Breast epithelium (tissue), 4 donors: Measurements from ENCODE around the gene USF1. TPM values are rescaled to one million over a fixed set of nuclear protein-coding genes. Genes with fewer than 3 reads are reported as not detected.
"Not testable (repeated sequence)": the region's sequence is repeated elsewhere in the genome, so short reads cannot be mapped to it uniquely, and the experiment has no call there.

Source experiments
- DNase-seq, 2 donors: peaks; one replicate each; pipeline ENCODE4 v3.0.0-alpha.2; 2019; ENCODE audit warnings: low spot score in 2 of 2
- H3K27ac ChIP-seq, 2 donors: fragments of 200-600 bp; sonication (generic) in 1 of 2; one replicate each; pipeline ENCODE4 v1.5.1; 2016 to 2019; ENCODE audit warnings: mild to moderate bottlenecking in 1 of 2
- H3K27me3 ChIP-seq, 2 donors: fragments of 200-600 bp; sonication (generic) in 1 of 2; one replicate each; pipeline versions ENCODE4 v1.5.1 to v1.6.0; 2017 to 2019; ENCODE audit warnings: control low read depth in 1 of 2, mild to moderate bottlenecking in 1 of 2
- H3K36me3 ChIP-seq: fragments of 200-600 bp; one replicate; pipeline ENCODE4 v1.5.1; 2019
- H3K4me1 ChIP-seq, 2 donors: fragments of 200-600 bp; sonication (generic); one replicate each; pipeline ENCODE4 v1.5.1; 2016 to 2019; ENCODE audit warnings: control low read depth in 1 of 2
- H3K4me3 ChIP-seq, 3 donors: fragments of 200-600 bp; sonication (generic); 1 replicate in 2 of 3; 2 replicates in 1 of 3; pipeline ENCODE4 v1.5.1; 2016 to 2019; ENCODE audit warnings: mild to moderate bottlenecking in 3 of 3, moderate library complexity in 2 of 3
- H3K9me3 ChIP-seq, 2 donors: fragments of 200-600 bp; sonication (generic) in 1 of 2; one replicate each; pipeline ENCODE4 v1.5.1; 2016 to 2019; ENCODE audit warnings: control low read depth in 1 of 2
- POLR2A ChIP-seq: fragments of 450-650 bp; IDR thresholded peaks from one replicate; pipeline ENCODE4 v1.6.1; 2016; ENCODE audit warnings: antibody characterized with exemption, mild to moderate bottlenecking, moderate library complexity
- POLR2AphosphoS5 ChIP-seq, 3 donors: sonication (generic); formaldehyde crosslinking; IDR thresholded peaks; one replicate each; pipeline ENCODE4 v1.6.1; 2017; ENCODE audit warnings: antibody characterized with exemption in 3 of 3
- intact Hi-C: fragments of 100-400 bp; cut with DNase I; formaldehyde crosslinking; loops from one replicate; pipeline ENCODE4 v1.15.1; 2023; ENCODE audit warnings: low total_unique reads
- total RNA-seq, 3 donors: library from RNA; depleted of rRNA; stranded (reverse); fragments of >200 nt; gene quantifications; one replicate each; pipeline ENCODE4 v1.1.0, GENCODE V29; 2016
- TF ChIP-seq, protein P1 (sequence below), 3 donors: fragments of 450-650 bp; IDR thresholded peaks; one replicate each; pipeline ENCODE4 v1.5.1; 2016 to 2017; ENCODE audit warnings: antibody characterized with exemption in 3 of 3, mild to moderate bottlenecking in 3 of 3, moderate library complexity in 3 of 3

Gene USF1
- total RNA-seq, 3 donors from 2014 or later, result 64.5 to 70.8 (median 64.6) TPM

DNA sequence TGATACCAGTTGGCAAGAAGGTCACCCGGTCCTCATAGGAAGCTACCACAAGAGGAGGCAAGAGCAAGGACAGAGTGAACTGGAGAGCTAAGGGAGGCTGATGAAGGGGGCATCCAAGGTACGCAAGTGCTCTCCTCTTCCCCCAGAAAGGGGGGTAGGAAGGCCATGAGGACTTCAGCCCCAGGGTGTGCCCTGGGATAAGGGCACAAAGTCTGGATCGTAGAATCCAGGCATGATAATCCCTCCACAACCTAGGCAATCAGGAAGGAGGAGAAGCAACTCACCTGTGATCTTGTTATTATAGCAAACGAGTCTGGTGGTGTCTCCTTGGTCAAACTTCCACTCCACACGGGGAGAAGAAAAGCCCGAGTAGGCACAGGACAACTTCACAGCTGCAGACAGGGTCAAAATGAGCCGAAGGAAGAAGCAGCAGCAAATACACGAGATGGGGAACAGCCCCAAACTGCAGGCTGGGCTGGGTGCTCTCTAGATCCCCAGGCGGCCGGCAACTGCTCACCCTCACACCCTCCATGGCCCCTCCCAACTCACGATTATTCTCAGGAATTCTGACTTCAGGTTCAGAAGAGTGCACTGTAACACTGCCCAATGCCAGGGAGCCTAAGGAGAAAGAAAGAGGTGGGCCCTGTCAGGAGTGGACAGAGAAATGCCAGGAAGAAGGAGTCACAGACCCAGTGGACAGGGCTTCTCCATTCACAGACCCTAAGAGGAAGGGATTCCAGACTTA lies 44.9 kb downstream of the USF1 start:
- no peak overlapping the region for H3K27ac ChIP-seq
- DNase-seq, result no peak
- H3K4me1 ChIP-seq, result no peaks in the 10 kb centered on the region
- no peaks in the 10 kb centered on the region for H3K9me3 ChIP-seq
- TF ChIP-seq POLR2A, result no peak
- TF ChIP-seq POLR2AphosphoS5 (IDR thresholded peaks at IDR 0.05), result no peak
- TF ChIP-seq, protein P1, sequence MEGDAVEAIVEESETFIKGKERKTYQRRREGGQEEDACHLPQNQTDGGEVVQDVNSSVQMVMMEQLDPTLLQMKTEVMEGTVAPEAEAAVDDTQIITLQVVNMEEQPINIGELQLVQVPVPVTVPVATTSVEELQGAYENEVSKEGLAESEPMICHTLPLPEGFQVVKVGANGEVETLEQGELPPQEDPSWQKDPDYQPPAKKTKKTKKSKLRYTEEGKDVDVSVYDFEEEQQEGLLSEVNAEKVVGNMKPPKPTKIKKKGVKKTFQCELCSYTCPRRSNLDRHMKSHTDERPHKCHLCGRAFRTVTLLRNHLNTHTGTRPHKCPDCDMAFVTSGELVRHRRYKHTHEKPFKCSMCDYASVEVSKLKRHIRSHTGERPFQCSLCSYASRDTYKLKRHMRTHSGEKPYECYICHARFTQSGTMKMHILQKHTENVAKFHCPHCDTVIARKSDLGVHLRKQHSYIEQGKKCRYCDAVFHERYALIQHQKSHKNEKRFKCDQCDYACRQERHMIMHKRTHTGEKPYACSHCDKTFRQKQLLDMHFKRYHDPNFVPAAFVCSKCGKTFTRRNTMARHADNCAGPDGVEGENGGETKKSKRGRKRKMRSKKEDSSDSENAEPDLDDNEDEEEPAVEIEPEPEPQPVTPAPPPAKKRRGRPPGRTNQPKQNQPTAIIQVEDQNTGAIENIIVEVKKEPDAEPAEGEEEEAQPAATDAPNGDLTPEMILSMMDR (IDR thresholded peaks at IDR 0.05), result no peak
- peaks cover 8% of the 10 kb centered on the region for H3K36me3 ChIP-seq
- no peaks in the 10 kb centered on the region for H3K27me3 ChIP-seq
- no peak overlapping the region for H3K4me3 ChIP-seq
- intact Hi-C loops, result no loop called here

DNA sequence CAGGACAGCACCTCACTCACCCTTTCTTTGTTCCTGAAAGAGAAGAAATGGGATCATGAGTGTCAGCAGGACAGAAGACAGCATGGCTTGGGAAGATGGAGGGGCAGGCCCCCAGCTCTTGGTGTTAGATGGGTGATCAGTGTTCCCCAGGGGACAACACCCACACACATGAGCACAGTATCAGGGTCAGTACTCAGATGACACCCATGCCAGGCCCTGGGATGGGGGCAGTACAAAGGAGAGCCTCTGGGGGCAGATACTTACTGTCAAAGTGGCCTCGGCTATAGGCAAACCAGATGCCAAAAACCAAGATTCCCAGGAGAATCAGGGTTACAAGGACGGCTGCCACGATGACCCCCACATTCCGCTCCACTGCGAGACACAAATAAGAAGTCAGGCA lies 46.4 kb downstream of the USF1 start:
- TF ChIP-seq POLR2A (no peak), POLR2AphosphoS5 (IDR thresholded peaks at IDR 0.05) (no peak)
- TF ChIP-seq, protein P1 (IDR thresholded peaks at IDR 0.05), result no peak
- Histone ChIP-seq H3K36me3 (peaks cover 8% of the 10 kb centered on the region), H3K27me3 (no peaks in the 10 kb centered on the region), H3K9me3 (no peaks in the 10 kb centered on the region), H3K4me3 (no peak overlapping the region), H3K27ac (no peak overlapping the region), H3K4me1 (no peaks in the 10 kb centered on the region)
- intact Hi-C loops, result no loop called here
- DNase-seq, result no peak

DNA sequence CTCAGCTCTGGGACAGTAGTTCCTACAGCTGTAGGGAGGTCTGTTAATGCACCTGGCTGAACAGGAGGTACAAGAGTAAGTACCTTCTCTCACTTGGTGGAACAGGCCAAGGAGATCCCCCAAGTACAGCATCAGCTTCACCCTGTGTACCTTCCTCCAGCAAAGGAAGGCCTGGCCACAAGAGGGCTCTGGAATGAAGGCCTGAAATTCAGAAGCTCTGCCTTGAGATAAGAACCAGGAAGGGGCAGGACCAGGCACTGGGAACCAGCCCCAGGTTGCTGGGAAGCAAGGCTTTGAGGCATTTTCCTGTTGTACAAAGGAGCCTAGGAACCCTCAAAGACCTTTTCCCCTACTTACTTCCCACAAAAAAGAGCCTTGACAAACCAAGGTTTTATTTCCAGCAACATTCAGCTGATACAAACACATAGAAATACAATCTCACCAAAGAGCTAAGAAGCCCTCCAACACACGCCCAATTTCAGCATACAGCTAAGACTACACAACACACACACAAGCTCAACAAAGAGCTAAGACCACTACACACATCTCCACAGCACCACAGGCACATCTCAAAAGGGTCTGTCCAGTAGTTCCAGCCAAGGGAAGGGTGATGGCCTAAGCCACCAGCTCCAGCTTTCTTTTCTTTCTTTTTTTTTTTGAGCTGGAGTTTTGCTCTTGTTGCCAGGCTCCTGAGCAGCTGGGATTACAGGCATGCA lies 48.3 kb downstream of the USF1 start:
- peaks cover 8% of the 10 kb centered on the region for H3K36me3 ChIP-seq
- H3K9me3 ChIP-seq, result no peaks in the 10 kb centered on the region
- H3K27me3 ChIP-seq, result no peaks in the 10 kb centered on the region
- H3K27ac ChIP-seq, result peak overlapping the region; percentile 50 to 75
- intact Hi-C loops, result no loop called here
- no peaks in the 10 kb centered on the region for H3K4me1 ChIP-seq
- TF ChIP-seq, protein P1 (IDR thresholded peaks at IDR 0.05), result peak; percentile 8 to 50 (median 37)
- TF ChIP-seq POLR2A (no peak), POLR2AphosphoS5 (IDR thresholded peaks at IDR 0.05) (peak in 1 of 3 donors; percentile 33)
- DNase-seq, result no peak
- H3K4me3 ChIP-seq, result no peak overlapping the region

GRCh38 chr1:160996178-160996577 lies 49.6 kb downstream of the USF1 start:
- H3K27ac ChIP-seq, result no peak overlapping the region
- H3K27me3 ChIP-seq, result no peaks in the 10 kb centered on the region
- H3K9me3 ChIP-seq, result no peaks in the 10 kb centered on the region
- peaks cover 8% of the 10 kb centered on the region for H3K36me3 ChIP-seq
- no peak overlapping the region for H3K4me3 ChIP-seq
- intact Hi-C loops, result no loop called here
- DNase-seq, result no peak
- H3K4me1 ChIP-seq, result no peaks in the 10 kb centered on the region
- TF ChIP-seq POLR2AphosphoS5 (IDR thresholded peaks at IDR 0.05), result no peak
- TF ChIP-seq, protein P1 (IDR thresholded peaks at IDR 0.05), result no peak
- no peak for TF ChIP-seq POLR2A

DNA sequence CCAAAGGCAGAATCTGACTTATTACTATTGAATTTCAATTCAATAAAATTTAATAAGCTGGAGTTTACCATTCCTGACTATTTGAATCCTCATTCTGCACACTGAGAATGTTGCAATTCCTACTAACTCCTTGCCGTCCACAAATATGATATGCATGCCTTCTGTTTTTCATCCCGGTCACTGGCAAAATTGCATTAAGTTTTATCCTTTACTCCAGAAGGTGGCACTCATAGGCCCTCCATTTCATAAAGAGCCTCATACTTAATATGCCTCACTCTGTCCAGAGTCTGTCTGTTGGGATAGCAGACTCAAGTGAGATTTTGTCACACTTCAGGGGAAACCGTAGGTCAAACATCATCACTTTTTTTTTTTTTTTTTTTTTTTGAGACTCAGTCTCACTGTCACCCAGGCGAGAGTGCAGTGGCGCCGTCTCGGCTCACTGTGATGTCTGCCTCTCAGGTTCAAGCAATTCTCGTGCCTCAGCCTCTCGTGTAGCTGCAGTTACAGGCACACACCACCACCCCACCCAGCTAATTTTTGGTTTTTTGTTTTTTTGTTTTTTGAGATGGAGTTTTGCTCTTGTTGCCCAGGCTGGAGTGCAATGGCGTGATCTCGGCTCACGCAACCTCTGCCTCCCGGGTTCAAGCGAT lies 52.1 kb downstream of the USF1 start:
- no peaks in the 10 kb centered on the region for H3K4me1 ChIP-seq
- intact Hi-C loops, result no loop called here
- TF ChIP-seq, protein P1 (IDR thresholded peaks at IDR 0.05), result peak in 2 of 3 donors; percentile 22 to 40
- TF ChIP-seq POLR2A, result no peak
- H3K27me3 ChIP-seq, result no peaks in the 10 kb centered on the region
- H3K4me3 ChIP-seq, result no peak overlapping the region
- H3K9me3 ChIP-seq, result no peaks in the 10 kb centered on the region
- H3K36me3 ChIP-seq, result no peaks in the 10 kb centered on the region
- DNase-seq, result no peak
- H3K27ac ChIP-seq, result no peak overlapping the region

- H3K9me3 ChIP-seq, H3K4me1 ChIP-seq, DNase-seq, H3K27ac ChIP-seq, H3K4me3 ChIP-seq, H3K27me3 ChIP-seq, H3K36me3 ChIP-seq, intact Hi-C loops: not testable (repeated sequence)
Observed at GRCh38 chr1:160992036-160992435, 53.7 kb downstream of the USF1 start.
